ENCODE data around the gene TTLL8.
A peak's percentile ranks its signal among the peaks of the same experiment; 100 is the strongest.

TTLL8 gene

DNA sequence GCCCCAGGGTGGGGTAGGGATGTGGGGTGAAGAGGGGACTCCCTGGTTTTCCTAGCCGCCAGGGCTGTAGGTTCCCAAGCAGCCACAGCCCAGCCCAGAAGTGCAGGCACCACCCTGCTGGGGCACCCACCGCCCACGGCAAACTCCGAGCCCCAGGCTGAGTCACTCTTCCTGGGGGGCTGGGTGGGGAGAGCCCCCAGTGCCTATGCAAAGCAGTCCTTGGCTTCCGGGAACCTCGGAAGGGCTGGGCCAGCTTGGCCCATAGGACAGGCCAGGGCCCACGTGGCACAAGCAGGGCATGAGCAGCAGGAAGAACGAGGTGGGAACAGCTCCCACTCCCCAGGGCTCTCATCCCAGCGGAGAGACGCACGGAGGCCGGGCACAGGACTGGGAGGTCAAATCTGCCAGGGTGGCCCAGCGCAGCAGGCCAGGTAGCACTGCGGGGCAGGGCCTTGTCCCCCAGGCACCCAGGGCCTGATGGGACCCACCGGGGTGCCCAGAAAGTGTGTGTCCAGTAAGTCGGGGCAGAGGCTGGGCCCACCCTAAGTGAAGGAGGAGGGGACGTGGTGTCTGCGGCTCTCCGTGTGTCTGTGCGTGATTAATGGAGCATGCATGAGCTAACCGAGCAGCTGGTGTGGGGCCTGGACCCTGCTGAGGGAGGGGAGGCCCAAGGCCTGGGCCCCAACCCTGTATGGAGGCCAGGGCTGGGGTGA, 41.0 kb downstream of the TTLL8 start:
- DNase-seq = no peak

DNA sequence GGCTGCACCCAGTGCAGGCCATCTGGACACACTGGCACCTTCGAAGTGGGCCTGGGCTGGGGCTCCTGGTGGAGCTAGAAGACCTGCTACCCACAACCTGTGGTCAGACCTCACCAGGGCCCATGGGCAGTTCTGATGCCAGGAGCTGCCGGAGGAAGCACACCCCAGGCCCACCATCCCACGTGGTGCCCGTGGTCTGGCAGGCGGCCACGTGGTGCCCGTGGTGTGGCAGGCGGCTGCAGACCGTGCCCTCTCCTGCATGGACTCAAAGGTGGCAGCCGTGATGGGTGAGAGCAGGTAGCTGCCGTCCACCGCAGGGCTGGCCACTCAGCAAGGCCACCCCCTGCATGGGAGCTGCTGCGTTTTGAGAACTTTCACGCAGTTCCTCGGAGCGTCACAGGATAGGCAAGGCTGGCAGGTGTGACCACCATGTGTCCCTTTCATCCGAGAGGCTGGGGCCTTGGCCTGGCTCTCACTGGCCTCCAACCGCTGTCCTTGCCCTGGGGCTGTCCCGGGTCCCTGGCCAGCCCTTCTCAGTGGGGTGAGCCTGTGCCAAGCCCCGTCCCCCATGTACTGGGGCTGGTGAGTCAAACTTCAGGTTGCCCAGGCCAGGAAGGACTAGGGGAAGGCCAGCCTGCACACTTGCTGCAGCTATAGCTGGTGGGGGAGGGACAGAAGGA, 41.6 kb downstream of the TTLL8 start:
- no peak for DNase-seq

DNA sequence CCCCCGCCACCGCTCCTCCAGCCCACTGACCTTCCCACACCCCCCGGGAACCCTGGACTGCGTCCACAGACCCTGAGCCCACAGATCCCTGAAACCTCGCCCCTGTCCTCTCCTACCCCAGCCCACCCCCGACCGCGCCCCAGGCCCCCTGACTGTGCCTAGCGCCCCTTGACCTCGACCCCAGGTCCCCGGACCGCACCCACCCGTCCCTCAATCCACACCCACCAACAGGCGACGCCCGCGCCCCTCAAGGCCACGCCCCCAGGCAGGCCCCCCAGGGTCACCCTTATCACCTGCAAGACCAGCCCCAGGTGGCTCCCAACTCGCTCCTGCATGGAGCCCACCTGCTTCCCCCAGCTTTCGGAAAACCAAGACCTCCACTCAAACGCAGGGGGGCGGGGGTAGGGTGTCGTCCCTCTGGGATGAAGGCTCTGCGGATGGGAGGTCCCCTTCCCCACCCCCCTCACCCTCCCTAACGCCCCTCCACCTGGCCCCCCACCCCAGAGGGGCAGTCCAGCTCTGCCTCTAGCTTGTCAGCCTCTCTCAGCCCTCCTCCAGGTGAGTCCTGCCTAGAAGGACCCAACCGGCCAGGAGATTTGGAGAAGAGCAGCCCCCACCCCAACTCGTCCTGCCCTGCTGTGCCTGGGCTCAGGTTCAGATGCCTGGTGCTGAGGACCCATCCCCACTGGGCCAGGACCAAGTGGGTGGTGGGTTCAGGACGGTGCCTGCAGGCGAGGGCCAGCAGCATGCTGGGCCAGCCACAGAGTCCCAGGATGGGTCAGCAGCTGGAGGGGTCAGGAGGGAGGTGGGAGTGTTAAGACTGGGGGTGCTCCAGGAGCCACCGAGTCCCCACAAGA, 42.4 kb downstream of the TTLL8 start:
- DNase-seq = no peak

DNA sequence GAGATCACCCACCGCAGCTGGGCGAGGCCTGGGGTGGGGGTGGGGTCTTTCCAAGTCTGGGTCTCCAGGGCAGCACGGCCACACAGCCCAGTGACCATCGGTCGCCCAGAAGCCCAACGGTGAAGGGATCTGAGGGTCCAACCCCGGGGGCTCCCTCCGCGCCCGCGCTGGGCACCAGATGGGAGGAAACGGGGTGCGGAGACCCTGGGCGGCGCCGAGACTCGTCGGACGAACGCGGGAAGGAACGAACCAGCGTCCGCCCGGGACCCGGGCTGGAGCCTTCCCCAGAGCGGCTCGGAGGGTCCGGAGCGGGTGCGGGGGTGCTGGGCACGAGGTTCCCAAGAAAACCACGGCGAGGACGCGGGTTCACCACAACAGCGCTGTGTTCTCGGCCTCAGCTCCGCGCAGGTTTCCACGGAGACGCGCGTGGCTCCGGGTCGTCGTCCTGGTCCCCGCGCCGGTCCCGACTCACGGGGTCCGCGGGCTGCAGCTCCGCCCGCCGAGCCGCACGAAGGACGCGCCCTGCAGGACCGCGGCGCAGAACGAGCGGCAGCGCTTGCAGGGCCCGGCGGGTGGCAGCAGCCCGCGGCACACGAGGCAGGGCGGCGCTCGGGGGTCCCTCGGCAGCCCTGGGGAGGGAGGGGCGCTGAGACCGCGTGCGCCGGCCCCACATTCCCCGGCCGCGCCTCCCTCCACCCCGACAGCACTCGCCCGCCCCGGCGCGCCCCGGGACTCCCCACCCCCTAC, 43.3 kb downstream of the TTLL8 start:
- no peak for DNase-seq

DNA sequence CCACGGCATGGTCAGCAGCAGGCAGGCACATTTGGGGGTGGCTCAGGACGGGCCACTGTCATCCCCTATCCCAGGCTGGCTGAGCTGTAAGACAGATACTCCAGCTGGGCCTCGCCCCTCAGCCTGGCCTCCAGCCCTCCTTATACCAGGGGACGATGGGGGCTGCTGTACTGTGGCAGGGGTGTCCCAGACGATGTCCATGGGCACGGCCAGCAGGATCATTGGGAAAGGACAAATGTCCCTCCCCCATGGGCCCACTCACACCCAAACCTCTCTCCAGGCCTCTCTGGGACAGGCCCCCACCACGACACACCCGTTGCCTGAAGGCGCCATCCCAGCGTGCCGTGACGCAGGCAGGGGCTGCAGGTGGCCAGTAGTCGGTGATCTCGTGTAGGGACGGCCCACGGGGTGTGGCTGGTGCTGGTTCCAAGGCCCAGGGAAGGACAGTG, 44.0 kb downstream of the TTLL8 start:
- no peak for DNase-seq

DNA sequence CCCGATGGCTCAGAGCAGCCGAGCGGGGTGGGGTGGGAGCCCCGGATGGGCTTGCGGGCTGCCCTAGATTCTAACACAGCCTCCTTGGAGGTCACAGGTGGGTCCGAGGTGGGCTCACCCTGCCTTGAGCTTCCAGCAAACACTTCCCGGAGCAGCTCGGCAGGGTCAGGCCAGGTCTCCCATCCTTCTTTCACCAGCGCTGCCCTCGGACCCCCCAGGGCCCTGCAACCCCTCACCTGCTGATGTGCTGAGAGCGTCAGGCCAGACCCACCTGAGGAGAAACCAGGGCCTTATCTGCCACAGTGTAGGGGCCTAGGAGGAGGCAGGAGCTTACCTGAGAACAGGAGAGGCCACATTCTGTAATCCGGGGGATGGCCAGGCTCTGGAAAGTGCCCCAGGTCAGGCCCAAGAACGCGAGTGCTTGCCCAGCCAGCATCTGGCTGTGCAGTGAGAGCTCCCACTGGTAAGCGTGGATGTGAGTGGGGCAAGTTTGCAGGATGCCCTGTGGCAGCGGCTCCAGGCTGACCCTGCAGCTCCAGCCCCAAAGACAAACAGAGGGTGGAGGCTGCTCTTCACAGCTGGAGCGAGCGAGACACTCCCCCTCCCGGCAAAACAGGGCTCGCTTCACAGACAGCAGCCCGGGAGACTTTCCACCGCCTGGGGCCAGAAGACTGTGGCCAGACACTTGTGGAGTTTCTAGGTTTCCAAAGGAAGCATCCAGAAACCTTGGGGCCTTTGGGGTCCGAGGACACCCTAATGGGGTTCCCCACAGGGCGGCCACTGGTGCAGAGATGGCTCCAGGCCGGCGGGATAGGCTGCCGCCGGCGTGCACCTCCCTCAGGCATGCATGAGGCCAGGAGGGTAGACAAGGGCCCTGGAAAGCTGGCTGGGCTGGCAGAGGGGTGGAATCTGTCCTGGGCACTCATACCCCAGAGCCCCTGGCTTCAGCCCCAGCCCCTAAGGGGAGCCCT, 45.6 kb downstream of the TTLL8 start, which contains the start of gene IL17REL:
IL17REL (minus strand) TSS at position 555 of the 971 bp plus-strand sequence; CDS start at position 436, 119 bp downstream.
- DNase-seq = peak; percentile 9

DNA sequence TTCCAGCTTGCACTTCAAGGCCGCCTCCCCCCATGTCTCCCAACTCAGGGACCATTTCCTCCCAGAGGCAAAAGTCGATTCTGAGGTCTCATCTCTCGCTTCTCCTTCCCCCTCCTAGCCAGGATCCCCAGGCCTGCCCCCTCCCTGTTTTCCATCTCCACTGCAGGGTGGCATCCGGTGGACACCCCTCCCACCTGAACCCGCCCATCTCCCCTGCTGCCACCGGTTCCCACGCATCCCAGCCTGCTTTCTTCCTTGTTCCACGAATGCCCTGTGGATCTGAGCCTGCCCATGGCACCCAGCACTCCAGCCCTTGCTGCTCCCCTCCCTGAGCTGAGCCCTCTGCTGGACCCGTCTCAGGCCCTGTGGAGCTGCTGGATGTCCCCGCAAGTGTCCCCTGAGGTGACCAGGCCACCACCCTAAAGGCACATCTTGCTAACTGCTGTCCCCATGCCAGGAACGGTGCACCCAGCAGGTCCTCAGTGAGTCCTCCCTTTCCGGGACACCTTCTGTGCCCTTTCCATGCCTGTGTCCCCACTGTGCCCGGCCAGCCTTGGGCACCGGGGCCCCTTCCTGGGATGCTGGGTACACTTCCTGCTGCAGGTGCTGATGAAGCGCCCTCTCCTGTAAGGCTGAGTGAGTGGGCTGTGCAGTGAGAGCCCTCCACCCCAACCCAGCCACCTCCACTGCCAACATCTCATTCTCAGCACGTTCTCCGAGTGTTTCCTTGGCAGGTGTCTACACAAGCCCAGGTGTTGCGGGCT, 46.5 kb downstream of the TTLL8 start:
- DNase-seq = no peak

DNA sequence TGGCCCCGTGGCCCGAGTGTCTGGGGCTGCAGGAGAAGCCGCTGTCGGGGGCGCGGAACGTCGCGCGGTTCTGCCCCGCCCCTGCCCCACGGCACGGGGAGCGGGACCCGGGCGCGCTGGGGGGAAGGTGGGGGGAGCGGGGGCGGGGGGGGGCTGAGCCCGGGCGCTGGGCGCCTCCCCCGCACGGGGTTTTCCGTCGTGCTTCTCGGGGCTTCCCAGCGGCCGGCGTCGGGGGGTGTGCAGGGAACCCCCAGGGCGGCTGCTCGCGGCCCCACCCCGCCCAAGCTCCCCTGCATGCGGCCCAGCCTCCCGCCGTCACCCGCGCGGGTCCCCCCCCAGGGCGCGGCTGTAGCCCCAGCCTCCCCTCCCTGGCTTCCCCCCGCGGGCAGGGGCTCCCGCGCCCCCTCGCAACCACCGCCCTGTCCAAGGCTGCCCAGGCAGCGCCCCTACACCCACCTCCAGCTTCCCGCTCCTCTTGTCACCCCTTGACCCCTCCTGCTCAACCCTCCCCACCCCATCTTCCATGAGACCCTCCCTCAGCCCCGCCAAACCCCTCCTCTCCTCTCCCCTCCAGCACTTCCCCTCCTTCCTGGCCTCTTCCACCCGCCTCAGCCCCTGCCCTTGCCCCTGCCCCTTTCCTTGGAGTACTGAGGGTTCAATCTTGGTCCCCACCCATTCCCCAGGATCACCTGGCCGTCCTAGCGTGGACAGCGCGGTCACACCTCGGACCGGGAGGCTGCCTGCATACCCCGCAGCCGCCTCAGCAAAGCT, 47.2 kb downstream of the TTLL8 start:
- DNase-seq = no peak

DNA sequence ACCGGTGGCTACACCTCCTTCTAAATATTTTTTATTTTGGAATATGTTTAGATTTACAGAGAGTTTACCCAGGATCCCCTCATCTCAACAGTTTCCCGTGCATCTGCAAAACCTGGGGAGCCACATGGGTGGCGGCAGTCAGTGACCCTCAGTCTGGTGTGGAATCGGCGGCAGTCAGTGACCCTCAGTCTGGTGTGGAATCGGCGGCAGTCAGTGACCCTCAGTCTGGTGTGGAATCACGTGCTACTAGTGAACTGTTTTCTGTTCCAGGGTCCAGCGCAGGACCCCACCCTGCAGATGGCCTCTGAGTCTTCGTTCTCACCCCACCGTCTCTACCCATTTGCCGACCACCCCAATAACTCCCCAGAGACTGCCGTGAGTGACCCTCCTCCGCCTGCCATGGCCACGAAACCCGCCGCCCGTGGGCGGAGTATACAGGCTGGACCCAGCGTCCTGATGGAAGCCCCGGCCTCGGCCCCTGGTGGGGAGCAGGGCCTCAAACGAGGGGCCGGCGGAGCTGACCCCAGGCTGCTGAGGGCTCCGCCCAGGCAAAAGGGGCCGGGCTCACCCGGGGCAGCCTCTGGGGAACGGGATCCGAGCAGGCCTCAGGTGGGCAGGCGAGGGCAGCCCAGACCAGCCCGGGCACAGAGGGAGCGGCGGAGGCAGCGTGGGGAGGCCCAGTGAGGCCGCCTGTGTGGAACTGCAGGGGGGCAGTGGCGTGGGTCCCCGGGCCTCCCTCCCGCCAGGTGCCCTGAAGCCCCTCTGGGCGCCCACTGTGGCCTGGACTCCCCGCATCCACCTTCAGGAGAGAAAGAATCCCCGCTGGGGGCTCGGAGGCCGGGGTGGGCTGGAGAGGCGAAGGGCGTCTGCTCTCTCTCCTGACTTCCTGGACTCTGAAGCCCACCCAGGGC, 48.1 kb downstream of the TTLL8 start:
- DNase-seq = no peak

DNA sequence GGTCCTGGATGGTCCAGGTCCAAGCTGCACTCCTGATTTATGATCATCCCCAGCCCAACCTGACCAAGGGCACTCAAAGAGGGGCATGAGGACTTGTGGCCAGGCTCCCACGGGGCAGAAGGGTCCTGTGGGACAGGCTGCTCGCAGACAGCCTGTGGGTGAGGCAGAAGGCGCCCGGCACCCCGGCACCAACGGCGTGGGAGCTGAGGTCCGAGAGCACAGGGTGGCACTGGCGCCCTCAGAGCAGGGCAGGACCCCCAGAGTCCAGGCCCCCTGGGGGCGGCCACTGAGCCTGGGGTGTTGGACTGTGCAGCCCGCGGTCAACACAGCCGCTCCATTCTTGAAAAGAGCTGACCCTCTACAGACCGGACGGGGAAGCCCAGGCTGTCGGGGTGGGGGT, 48.8 kb downstream of the TTLL8 start:
- DNase-seq = no peak

DNA sequence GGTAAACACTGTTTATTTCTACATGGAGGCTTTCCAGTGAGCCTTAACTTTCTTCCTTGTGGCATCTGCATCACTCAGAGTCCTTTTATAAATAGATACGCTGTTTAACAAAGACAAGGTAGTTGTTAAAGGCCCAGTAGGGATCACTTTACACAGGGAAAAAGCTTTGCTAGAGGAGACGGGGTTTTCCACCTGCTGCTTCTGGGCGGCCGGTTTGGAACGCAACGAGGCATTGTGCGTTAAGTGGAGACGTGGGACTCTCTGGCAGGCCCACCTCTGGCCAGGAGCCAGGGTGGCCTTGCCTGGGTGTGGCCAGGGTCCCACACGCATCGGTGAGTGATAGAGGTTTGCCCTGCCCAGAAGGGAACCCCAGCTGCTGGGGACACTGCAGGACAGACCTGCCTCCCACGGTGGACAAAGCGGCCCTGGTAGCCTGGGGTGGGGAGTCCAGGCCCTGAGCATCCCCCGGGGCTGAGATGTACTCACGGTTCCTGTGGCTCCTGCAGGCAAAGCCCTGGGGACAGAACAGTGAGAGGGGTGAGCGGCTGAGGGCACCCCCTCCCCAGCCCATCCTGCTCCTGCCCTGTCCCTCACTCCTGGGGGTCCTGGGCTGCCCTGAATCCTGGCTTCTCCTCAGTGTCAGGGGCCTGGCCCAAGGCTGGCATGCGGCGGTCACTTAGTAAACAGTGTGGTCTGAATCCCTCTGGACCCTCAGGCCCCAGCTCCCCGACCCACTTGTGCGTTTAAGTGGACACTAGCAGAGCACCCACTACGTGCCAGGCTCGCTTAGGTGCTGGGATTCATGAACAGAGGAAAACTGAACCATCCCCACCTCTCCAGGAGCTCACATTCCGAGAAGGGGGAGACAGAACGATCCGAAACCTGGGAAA, 49.7 kb downstream of the TTLL8 start:
- no peak for DNase-seq

DNA sequence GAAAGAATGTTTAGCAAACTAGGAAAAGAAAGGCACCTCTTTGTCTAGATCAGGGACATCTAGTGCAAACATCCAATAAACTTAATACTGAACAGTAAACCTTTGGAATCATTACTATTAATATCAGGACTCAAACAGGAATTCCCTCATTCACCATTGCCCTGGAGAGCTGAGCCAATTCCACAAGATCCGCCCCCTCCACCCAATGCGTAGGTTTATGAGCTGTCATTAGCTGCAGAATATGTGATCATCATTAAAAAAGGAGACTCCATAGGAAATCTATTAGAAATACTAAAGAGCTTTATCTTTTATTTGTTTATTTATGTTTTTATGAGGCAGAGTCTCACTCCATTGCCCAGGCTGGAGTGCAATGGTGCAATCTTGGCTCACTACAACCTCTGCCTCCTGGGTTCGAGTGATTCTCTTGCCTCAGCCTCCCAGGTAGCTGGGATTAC, 51.0 kb downstream of the TTLL8 start:
- no peak for DNase-seq

DNA sequence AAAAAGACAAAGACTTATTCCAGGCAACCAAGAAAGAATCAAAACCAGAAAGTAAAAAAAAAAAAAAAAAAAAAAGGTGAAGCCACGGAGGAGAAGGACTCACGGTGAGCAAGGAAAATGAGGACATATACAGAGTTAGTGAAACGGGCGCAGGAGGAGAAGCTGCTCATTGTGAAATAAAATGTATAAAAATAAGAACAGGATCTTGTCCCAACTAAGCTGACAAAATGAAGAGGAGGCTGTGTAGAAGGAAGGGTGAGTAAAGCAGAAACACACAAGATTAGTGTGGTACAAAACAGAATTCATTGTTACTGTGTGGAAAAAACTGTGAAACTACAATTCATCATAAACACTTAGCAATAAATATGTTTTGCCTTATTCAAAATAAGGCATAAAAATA, 53.2 kb downstream of the TTLL8 start:
- no peak for DNase-seq

DNA sequence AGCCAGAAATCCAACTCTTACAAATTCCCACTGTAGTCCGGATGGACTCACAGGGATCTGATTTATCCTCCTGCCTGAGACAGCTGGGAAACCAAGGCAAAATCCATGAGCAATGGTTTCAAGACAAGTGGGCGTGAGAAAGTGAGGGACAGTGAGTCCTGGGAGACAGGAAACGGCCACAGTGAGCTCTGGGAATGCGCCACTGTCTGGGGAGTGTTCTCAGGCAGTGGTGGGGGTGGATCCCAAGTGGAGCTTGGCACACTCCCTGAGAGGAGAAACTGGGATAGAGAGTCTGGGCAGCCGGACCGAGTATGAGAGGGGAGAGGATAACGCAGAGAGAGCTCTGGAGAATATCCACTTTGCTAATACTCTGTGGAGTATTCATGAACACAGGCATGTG, 55.3 kb downstream of the TTLL8 start:
- no peak for DNase-seq

DNA sequence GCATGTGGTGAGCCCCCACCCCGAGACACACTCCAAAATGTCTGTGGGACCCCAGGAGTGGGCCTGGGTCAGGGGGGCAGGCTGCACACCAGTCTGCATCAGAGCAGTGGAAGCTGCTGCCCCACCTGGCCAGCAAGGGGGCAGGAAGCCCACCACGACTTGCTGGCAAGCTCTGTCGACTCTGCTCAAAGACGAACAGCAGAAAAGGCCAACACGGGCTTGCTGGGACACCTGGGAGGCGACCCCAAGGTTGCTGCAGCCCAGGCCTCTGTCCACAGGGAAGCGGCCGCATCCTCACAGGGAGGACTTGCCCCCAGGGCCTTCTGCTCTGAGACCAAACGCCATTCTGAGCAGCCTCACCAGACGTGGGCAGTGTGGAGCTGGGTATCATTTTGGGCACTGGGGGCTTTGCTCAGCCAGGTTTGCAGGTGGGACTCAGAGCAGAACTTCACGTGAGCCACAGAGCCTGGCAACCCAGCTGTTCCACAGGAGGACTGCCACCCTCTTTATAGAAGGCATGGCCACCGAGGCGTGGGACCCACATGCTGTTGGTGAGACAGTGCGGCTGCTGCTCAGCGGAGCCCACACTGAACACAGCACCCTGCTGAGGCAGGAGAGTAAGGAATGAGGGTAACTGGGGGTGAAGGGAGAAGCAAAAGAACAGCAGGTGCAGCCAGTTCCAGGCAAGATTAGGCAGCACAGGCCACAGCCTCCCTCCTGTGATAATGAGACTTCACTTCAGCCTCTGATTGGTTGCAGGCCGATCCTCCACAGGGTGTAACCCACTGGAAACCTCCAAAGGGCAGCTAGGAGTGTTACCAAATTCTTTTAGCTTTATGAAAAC, 56.5 kb downstream of the TTLL8 start:
- no peak for DNase-seq
